SU-DHL-6 (cell line): ENCODE data around the gene RAB40C.

Experiments
- H2AFZ ChIP-seq: fragments of 200-600 bp; sonication (generic); 2 replicates; pipeline ENCODE4 v1.6.1; 2014; ENCODE audit warnings: low read depth, mild to moderate bottlenecking, moderate library complexity, mixed read lengths, antibody characterized with exemption, low read length; ENCODE audit not compliant: severe bottlenecking
- H3F3A ChIP-seq: fragments of 200-600 bp; shearing (Covaris generic); 2 replicates; pipeline ENCODE4 v1.6.0; 2016; ENCODE audit warnings: antibody characterized with exemption, mild to moderate bottlenecking; ENCODE audit not compliant: insufficient read depth
- H3K27ac ChIP-seq: fragments of 200-600 bp; sonication (generic); 2 replicates; pipeline ENCODE4 v1.5.1; 2016; ENCODE audit warnings: low read depth, mild to moderate bottlenecking, low read length, moderate library complexity, mixed read lengths
- H3K27me3 ChIP-seq: fragments of 200-600 bp; sonication (generic), shearing (Covaris generic); 2 replicates; pipeline ENCODE4 v1.6.0; 2014; ENCODE audit warnings: mild to moderate bottlenecking, low read length
- H3K36me3 ChIP-seq: fragments of 200-600 bp; sonication (generic); 2 replicates; pipeline ENCODE4 v1.6.1; 2014; ENCODE audit warnings: mild to moderate bottlenecking, low read length, mixed read lengths
- H3K4me2 ChIP-seq: fragments of 300-600, 200-600 bp; shearing (Covaris generic), sonication (generic); 2 replicates; pipeline ENCODE4 v1.6.0; 2014; ENCODE audit warnings: low read length, low read depth, mild to moderate bottlenecking; ENCODE audit not compliant: poor library complexity, severe bottlenecking
- H3K4me3 ChIP-seq: fragments of 200-600 bp; sonication (generic); 2 replicates; pipeline ENCODE4 v1.5.1; 2014; ENCODE audit warnings: antibody characterized with exemption, low read length, mild to moderate bottlenecking, mixed read lengths; ENCODE audit not compliant: insufficient read depth, poor library complexity, severe bottlenecking
- H3K79me2 ChIP-seq: fragments of 200-600 bp; sonication (generic); 2 replicates; pipeline ENCODE4 v1.6.1; 2014; ENCODE audit warnings: mild to moderate bottlenecking, low read length, moderate library complexity; ENCODE audit not compliant: insufficient read depth
- H3K9ac ChIP-seq: fragments of 200-600 bp; sonication (generic); 2 replicates; pipeline ENCODE4 v1.7.0; 2014; ENCODE audit warnings: mild to moderate bottlenecking, low read length
- H3K9me2 ChIP-seq: fragments of 200-600 bp; sonication (generic); replicated peaks from 2 replicates; pipeline ENCODE4 v1.6.1; 2014; ENCODE audit warnings: low read length; ENCODE audit not compliant: insufficient read depth
- H3K9me3 ChIP-seq: fragments of 200-600 bp; sonication (generic); 2 replicates; pipeline ENCODE4 v1.6.1; 2014; ENCODE audit warnings: low read length, mixed read lengths; ENCODE audit not compliant: insufficient read depth
- H4K20me1 ChIP-seq: fragments of 200-600 bp; sonication (generic); 2 replicates; pipeline ENCODE4 v1.6.1; 2014; ENCODE audit warnings: low read depth, mild to moderate bottlenecking, antibody characterized with exemption, low read length, moderate library complexity, mixed read lengths
- CTCF ChIP-seq: fragments of 200-600 bp; sonication (generic); IDR thresholded peaks from one replicate; pipeline ENCODE4 v1.5.1; 2017; ENCODE audit warnings: antibody characterized with exemption, mild to moderate bottlenecking, low read length, moderate library complexity; ENCODE audit not compliant: insufficient read depth, poor library complexity, severe bottlenecking
- EZH2phosphoT487 ChIP-seq: fragments of 200-600 bp; sonication (generic), shearing (Covaris generic); conservative IDR thresholded peaks from 2 replicates; pipeline ENCODE4 v1.6.1; 2018; ENCODE audit warnings: mild to moderate bottlenecking, antibody characterized with exemption, low read length, moderate library complexity, mixed read lengths

Gene RAB40C

GRCh38 chr16:654034-654433 is 64.2 kb downstream of the RAB40C start:
- Histone ChIP-seq H3K4me2 (no peak overlapping the region), H3F3A (no peaks in the 10 kb centered on the region), H3K79me2 (peaks cover 6% of the 10 kb centered on the region; the same call in 1 of the 2 replicates), H4K20me1 (no peaks in the 10 kb centered on the region), H3K27ac (no peak overlapping the region), H3K36me3 (no peaks in the 10 kb centered on the region), H3K4me3 (no peak overlapping the region), H3K9ac (no peak overlapping the region), H3K9me3 (no peaks in the 10 kb centered on the region), H2AFZ (no peak overlapping the region), H3K27me3 (no peaks in the 10 kb centered on the region), H3K9me2 (no peaks in the 10 kb centered on the region)
- TF ChIP-seq CTCF (no peak), EZH2phosphoT487 (no peak)

- no peak overlapping the region for H3K9ac ChIP-seq
- no peaks in the 10 kb centered on the region for H3K79me2 ChIP-seq
- H3K4me2 ChIP-seq = no peak overlapping the region
- H3K27ac ChIP-seq = no peak overlapping the region
- no peaks in the 10 kb centered on the region for H3K27me3 ChIP-seq
- no peaks in the 10 kb centered on the region for H4K20me1 ChIP-seq
- H3K4me3 ChIP-seq = no peak overlapping the region
- H2AFZ ChIP-seq = no peak overlapping the region
- no peaks in the 10 kb centered on the region for H3K9me2 ChIP-seq
- no peaks in the 10 kb centered on the region for H3F3A ChIP-seq
- TF ChIP-seq CTCF = no peak
- no peak for TF ChIP-seq EZH2phosphoT487
- H3K9me3 ChIP-seq = no peaks in the 10 kb centered on the region
- no peaks in the 10 kb centered on the region for H3K36me3 ChIP-seq
Measured at GRCh38 chr16:657487-657886, 67.6 kb downstream of the RAB40C start.

GRCh38 chr16:658679-659571 is 69.1 kb downstream of the RAB40C start:
- Histone ChIP-seq H3K36me3 (no peaks in the 10 kb centered on the region), H3K27ac (no peak overlapping the region), H2AFZ (no peak overlapping the region), H3K9ac (no peak overlapping the region), H3K79me2 (no peaks in the 10 kb centered on the region), H4K20me1 (no peaks in the 10 kb centered on the region), H3F3A (no peaks in the 10 kb centered on the region), H3K4me3 (no peak overlapping the region), H3K9me3 (no peaks in the 10 kb centered on the region), H3K4me2 (no peak overlapping the region), H3K27me3 (no peaks in the 10 kb centered on the region), H3K9me2 (no peaks in the 10 kb centered on the region)
- TF ChIP-seq CTCF = no peak
- TF ChIP-seq EZH2phosphoT487 = no peak
